ENCODE data around the gene PHRF1.
A peak's percentile ranks its signal among the peaks of the same experiment; 100 is the strongest.

The PHRF1 gene

DNA sequence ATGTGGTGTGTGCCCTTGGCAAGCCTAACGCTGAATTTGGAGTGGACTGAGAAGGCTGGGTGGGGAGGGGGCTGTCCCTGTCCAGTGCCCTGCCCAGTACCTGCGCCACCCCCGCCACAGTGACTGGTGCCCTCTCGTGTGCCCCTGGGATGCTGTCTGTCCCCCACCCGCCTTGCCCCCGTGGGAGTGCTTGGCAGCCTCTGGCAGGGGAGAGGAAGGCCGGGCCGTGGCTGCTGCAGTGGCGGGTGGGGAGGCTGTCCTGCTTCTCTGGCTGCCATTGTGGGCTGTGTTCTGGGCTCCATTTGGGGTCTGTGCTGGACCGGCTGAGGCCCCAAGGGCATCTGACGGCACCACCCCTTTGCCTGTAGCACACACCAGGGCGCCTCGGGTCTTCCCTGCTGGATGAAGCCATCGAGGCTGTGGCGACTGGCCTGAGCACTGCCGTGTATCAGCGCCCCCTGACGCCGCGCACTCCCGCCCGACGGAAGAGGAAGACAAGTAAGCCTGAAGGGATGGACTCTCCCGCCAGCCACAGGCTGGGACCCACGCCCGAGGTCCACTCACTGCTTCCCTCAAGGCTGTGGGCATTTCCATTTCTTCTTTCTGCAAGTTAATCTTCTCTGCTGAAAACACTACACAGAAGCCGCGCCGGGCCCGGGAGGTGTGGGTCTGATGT, 21.9 kb downstream of the PHRF1 start:
- DNase-seq = no peak

DNA sequence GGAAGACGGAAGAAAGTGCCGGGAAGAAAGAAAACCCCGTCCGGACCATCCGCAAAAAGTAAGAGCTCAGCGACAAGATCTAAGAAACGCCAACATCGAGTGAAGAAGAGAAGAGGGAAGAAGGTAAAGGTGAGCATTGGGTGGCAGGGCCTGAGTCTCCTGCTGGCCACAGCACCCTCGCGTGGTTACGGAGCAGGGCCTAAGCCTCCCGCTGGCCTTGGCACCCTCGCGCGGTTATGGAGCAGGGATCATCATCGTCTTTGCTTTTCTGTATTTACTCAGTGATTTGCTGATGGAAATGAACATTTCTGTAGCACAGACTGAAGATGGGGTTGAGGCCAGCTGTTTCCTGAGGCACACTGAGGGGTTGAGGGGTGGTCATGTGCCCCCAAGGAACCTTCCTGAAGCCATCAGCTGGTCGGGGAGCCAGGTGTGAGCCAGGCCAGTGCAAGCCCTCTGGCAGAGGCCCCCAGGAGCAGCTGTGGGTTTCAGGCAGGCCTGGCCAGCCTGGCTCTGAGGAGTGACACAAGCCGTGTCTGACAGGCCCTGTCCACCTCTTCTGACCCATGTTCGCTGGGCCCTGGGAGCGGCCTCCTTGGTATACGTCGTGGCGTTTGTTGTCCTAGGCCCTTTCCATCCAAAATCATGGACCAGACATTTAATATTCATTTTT, 25.4 kb downstream of the PHRF1 start:
- no peak for DNase-seq

DNA sequence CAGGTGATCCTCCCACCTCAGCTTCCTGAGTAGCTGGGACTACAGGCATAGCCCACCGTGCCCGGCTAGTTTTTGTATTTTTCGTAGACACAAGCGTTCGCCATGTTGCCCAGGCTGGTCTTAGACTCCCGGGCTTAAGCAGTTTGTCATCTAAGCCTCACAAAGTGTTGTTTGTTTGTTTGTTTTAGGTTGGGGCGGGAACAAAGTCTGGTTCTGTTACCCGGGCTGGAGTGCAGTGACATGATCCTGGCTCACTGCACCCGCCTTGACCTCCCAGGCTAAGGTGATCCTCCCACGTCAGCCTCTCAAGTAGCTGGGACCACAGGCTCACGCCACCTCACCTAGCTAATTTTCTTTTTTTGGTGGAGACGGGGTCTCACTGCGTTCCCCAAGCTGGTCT, 26.9 kb downstream of the PHRF1 start:
- no peak for DNase-seq

DNA sequence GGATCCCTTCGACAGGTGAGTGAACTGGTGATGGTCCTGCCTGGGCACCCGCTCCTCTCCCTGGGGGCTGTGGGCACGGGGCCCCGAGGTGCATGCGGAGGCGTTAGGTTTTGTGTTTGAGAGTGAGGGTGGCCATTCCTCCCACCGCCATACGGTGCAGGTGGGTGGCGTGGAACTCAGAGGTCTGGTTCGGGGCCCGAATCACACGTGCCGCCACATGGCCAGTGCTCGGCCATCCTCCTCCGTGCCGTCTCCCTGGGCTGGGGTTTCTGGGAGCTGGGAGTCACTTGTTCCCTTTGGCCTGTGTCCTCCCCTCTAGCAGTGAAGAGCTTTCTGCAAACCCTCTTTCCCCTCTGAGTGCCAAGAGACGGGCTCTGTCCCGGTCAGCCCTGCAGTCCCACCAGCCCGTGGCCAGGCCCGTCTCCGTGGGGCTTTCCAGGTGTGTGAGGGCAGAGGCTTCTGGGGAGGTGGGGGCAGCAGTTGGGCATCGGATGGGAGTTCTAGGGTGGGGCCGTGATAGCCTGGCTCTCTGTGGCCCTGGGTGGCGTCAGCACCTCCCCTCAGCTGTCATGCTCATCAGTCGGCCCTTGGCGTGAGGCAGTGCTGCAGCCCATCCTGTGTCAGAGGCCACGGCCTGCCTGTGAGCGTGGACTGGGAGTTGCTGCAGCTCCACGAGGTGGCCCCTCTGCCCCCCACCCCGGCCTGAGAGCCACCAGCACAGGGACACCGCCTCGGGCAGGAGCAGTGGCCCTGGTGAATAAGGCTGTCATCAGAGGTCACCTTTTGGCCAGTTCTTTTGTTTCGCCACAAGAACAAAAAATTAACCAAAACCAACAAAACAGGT, 29.2 kb downstream of the PHRF1 start:
- DNase-seq = no peak

DNA sequence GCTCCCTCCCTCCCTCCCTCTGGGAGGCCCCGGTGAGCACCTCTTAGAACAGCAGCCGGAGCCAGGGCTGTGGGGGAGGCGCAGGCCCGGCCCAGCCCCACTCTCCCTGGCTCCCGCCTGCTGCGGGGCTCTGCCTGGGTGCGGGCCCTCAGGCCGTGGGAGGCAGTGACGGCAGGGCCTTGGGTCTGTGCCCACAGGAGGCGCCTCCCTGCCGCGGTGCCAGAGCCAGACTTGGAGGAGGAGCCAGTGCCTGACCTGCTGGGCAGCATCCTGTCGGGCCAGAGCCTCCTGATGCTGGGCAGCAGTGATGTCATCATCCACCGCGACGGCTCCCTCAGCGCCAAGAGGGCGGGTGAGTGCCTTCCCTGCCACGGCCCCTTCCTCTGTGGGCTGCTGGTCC, 30.0 kb downstream of the PHRF1 start:
- no peak for DNase-seq

DNA sequence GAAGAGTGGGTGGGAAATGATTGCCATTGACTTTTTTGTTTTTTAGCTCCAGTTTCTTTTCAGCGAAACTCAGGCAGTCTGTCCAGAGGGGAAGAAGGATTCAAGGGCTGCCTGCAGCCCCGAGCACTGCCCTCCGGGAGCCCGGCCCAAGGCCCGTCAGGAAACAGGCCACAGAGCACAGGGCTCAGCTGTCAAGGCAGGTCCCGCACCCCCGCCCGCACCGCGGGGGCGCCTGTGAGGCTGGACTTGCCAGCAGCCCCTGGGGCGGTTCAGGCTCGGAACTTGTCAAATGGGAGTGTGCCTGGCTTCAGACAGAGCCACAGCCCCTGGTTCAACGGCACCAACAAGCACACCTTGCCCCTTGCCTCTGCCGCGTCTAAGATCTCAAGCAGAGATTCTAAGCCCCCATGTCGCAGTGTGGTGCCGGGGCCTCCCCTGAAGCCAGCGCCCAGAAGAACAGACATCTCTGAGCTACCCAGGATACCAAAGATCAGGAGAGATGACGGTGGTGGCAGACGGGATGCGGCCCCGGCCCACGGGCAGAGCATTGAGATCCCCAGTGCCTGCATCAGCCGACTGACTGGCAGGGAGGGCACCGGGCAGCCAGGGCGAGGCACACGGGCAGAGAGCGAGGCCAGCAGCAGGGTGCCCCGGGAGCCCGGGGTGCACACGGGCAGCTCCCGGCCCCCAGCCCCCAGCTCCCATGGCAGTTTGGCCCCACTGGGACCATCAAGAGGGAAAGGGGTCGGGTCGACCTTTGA, 30.9 kb downstream of the PHRF1 start:
- no peak for DNase-seq

DNA sequence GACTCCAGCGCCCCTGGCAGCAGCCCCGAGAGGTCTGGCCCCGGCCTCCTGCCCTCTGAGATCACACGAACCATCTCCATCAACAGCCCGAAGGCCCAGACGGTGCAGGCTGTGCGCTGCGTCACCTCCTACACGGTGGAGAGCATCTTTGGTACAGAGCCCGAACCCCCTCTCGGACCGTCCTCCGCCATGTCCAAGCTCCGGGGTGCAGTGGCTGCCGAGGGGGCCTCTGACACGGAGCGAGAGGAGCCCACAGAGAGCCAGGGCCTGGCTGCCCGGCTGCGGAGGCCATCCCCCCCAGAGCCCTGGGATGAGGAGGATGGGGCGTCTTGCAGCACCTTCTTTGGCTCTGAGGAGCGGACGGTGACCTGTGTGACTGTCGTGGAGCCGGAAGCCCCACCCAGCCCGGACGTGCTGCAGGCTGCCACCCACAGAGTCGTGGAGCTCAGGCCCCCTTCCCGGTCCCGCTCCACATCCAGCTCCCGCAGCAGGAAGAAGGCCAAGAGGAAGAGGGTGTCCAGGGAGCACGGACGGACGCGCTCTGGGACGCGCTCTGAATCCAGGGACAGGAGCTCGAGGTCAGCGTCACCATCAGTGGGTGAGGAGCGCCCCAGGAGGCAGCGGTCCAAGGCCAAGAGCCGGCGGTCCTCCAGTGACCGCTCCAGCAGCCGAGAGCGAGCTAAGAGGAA, 31.8 kb downstream of the PHRF1 start:
- DNase-seq = no peak

DNA sequence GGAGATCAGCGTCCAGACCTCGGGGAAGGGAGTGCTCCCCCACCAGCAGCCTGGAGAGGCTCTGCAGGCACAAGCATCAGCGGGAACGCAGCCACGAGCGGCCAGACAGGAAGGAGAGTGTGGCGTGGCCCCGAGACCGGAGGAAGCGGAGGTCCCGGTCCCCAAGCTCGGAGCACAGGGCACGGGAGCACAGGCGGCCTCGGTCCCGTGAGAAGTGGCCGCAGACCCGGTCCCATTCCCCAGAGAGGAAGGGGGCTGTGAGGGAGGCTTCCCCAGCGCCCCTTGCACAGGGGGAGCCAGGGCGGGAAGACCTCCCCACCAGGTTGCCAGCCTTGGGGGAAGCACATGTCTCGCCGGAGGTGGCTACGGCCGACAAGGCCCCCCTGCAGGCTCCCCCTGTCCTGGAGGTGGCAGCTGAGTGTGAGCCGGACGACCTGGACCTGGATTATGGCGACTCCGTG, 32.6 kb downstream of the PHRF1 start:
- no peak for DNase-seq

DNA sequence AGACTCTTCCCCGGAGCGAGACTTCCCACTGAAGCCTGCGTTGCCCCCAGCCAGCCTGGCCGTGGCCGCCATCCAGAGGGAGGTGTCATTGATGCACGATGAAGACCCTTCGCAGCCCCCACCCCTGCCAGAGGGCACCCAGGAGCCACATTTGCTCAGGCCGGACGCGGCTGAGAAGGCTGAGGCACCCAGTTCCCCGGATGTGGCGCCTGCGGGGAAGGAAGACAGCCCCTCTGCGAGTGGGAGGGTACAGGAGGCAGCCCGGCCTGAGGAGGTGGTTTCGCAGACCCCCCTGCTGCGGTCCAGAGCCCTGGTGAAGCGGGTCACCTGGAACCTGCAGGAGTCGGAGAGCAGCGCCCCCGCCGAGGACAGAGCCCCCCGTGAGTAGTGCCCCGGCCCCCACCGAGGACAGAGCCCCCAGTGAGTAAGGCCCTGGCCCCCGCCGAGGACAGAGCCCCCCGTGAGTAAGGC, 33.1 kb downstream of the PHRF1 start:
- no peak for DNase-seq

DNA sequence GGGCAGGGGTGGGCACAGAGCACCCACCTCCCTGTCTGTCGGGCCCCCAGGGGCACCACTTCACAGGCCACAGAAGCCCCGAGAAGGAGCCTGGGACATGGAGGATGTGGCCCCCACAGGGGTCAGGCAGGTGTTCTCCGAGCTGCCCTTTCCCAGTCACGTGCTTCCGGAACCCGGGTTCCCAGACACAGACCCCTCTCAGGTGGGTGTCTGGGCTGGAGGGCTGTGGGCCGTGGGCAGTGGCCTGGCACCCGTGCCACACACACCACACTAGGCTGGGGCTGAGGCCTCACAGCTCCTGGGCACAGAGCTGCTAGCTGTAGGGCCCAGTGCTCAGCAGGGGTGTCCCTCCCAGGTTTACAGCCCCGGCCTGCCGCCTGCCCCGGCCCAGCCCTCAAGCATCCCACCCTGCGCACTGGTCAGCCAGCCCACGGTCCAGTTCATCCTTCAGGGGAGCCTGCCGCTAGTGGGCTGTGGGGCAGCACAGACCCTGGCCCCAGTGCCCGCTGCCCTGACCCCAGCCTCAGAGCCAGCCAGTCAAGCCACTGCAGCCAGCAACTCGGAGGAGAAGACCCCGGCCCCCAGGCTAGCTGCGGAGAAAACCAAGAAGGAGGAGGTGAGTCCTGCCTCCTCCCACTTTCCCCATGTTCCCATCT, 34.0 kb downstream of the PHRF1 start:
- DNase-seq = no peak

DNA sequence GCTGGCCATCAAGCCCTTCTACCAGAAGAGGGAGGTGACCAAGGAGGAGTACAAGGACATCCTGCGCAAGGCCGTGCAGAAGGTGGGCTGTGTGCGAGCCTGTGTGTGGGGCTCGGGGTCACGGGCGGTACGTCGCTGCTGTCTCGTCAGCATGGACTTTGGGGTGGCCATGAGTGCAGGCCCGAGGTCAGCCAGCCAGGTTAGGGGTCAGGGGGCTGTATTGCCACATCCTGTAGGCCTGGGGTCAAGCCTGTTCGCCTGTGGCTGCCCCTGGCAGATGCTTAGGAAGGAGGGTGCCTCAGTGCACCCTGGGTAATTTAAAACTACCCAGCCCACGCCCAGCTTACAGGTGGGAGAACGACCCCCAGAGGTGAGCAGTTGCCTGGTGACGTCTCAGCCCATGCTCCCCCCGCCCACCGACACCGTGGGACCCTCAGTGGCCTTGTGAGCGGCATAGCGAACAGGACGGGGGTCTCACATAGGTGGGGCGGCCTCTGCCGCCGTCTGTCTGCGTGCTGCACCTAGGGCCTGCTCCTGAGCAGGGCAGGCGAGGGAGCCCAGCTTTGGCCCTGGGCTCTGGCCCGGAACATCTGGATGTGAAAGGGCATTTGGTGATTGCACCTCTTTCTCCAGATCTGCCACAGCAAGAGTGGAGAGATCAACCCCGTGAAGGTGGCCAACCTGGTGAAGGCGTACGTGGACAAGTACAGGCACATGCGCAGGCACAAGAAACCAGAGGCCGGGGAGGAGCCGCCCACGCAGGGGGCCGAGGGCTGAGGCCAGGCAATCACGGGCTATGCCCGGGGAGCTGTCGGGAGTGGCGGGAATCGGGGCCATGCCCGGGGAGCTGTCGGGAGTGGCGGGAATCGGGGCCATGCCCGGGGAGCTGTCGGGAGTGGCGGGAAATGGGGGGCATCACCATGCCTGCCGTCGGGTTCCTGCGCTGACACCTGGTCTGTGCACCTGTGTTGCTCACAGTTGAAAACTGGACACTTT, 35.0 kb downstream of the PHRF1 start:
- no peak for DNase-seq

DNA sequence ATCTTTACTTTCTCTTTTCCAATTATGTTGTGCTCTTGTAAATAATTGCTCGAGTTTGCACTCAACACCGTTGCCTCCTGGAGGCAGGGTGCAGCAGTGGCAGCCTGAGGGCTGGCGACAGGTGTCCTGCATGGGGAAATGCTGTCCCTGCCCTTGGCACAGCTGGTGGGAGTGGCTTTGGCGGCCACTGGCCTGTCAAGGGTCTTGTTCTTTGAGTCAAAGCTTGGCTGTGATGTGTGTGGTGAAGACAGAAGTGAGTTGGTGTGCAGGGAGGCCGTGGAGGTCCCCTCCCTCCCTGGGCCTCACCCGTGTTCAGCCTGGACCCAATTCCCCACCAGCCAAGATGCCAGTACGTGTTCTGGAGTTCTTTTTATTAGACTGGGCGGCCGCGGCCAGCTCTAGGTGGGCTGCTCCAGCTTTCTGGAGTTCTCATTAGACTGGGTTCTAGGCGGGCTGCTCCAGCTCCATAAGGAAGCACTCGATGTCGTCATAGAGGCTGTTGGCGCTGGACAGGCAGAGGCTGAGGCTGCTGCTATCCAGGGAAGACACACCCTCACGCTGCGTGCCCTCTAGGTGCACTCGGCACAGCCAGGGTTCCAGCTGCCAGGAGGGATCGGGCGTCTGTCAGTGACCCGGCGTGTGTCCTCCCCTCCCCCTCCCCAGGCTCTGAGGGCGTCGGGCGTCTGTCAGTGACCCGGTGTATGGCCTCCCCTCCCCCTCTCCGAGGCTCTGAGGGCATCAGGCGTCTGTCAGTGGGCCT, 36.1 kb downstream of the PHRF1 start:
- DNase-seq = no peak

DNA sequence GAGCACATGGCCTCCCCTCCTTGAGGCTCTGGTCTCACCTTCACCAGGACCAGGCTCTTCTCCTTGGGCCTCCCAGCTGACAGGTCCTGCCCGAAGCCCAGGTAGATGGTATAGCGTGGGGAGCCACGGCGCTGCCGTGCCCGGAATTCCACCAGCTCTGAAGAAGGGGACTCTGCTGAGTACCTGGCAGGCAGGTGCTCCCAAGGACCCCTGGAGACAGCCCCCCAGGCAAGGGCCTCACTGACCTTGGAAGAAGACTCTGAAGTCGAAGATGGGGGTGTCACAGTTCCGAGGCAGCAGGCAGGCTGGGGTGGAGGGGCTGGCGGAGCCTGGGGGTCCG, 36.7 kb downstream of the PHRF1 start:
- DNase-seq = no peak

DNA sequence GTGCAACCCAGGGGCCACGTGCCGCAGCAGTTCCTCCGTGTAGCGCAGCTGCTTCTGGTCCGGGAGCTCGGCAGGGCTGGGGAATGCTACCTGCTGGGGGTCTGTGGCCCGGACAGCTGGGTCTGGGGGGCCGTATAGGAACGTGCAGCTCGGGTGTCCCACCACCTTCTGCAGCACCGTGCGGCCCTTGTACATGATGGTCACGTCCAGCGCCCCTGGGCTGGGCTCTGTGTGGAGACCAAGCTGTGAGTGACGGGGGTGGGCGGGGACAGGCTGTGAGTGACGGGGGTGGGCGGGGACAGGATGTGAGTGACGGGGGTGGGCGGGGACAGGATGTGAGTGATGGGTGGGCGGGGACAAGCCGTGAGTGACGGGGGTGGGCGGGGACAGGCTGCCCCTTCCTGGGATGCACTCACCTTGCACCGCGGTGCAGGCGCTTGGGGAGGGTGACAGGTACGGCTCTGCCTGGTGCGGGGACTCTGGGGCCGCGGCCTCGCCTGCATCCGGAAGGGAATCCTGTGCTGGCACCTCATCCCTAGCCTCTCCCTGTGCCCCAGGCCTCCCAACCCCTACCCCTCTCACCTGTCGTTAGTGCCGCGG, 37.2 kb downstream of the PHRF1 start:
- DNase-seq = peak; percentile 28

DNA sequence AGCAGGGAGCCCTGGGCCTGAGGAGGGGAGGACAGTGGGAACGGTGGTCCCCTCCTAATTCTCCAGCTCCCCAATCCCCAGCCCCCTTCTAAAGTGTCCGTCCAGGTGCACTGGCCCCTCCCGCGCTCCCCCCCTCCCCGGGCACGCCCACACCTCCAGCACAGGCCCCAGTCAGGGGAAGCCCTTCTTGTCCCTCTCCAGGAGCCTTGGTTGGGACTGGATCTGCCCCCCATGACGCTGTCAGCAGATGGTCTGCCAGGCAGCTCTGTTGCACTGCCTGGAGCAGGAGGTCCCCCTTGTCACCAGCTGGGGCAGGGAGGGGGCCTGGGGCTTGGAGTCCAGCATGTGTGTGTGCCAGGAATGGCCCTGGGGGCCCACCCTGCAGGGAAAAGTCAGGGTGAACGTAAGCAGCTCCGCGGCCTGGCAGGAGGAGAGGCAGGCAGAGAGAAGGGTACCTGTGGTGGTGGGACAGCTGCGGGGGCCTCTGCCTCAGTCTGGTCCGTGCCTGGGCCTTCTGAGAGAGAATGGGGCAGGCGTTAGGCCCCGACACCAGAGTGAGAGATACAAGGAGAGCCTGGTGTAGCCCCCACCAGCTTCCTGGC, 37.9 kb downstream of the PHRF1 start:
- DNase-seq = no peak

DNA sequence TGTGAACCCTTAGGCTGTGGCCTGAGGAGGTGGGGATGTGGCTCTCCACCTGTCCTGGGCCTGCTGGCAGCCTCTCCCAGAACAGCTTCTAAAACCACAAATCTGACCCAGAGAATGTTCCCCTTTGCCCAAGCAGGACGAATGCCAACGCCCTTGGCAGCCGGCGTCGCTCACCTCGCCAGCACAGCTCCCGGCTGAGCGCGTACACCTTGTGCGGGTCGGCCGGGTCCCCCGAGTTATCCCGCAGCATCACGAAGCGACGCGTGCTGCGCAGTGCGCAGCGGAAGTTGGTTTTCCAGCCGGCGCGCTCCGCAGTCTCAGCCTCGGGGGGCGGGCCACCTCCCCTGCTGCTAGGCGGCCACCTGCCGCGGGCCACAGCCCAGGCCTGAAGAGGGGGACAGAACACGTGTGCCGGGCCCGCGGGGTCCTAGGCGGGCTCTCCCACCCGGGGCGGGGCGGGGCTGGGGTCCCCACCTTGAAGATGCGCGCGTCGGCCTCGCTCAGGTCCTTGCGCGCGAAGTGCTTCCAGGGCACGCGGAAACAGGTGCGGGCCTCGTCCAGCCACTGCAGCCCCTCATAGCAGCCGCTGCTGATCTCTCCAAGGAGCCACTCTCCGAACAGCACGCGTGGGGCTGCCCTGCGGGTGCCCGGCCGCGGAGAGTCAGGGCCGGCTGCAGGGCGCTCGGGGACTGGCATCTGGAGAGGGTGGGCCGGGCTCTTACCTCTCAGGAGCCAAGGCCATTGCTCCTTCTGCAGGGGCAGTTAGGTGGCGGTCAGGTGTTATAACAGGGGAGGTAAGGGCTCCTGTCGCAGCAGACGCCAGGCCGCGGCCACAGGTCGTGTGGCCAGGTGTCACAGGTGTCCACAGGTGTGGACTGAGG, 38.6 kb downstream of the PHRF1 start:
- DNase-seq = peak; percentile 29

Measured in right kidney (tissue), 1 donor.